GM18505 (cell line): ENCODE measurements around the gene TMEM163.

Experiments
- ATAC-seq: cut with Tn5 transposase; IDR thresholded peaks from one replicate; pipeline ENCODE4 v1.9.1; 2021; ENCODE audit not compliant: unreplicated experiment
- POLR2A ChIP-seq: IDR thresholded peaks from 4 replicates; pipeline ENCODE4 v1.6.1; 2011; ENCODE audit warnings: borderline replicate concordance; ENCODE audit not compliant: insufficient read depth, insufficient read length; ENCODE audit errors: extremely low read depth

TMEM163 gene

DNA sequence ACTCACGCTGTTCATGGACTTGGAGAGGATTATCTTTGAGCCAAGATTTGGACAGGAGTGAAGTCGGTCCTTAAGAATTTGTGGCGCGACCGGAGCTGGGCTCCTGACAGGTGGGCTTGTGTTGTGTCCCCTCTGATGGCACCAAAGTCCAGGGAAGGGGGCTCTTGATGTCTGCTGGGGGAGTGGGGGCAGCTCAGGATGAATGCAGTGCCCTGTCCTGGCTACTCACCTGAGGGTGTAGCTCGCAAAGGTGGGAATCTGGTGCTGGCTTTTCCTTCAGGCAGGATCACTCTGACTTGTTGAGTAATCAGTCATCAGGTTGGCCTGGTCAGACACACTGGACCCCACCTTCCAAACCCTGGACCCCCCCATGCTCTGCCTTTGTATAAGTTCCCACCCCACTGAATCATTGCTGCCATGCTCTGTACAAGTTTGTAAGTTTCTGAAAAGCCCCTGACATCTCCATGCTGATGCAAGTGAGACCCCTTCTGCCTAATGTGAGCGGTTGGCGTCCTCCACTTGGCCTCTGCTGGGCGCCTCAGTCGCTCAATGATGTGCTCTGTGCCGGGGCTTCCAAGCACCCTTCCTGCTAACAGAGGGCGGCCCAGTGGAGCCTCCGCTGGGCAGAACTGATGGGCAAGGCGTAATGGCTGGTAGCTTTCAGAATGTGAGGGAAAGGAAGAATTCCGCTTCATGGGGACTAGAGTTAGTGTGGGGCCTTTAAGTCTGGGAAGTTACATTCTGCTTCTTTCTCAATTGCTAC is 268.9 kb downstream of the TMEM163 start:
- no peak for TF ChIP-seq POLR2A
- no peak for ATAC-seq

- no peak for ATAC-seq
- no peak for TF ChIP-seq POLR2A
Measured at GRCh38 chr2:134449157-134449556, 269.6 kb downstream of the TMEM163 start.

DNA sequence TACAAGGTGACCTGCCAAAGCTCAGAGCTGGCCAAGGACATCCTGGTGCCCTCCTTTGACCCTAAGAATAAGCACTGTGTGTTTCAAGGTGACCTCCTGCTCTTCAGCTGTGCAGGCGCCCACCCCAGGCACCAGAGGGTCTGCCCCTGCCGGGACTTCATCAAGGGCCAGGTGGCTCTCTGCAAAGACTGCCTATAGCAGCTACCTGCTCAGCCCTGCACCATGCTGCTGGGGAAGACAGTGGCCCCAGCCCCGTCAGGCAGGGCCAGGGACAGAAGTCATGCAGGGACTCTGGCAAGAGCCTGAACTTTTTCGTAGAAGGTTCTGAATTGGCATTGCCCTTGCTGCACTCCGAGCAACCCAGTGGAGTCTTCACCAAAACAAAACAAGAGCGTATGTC is 270.1 kb downstream of the TMEM163 start:
- no peak for TF ChIP-seq POLR2A

DNA sequence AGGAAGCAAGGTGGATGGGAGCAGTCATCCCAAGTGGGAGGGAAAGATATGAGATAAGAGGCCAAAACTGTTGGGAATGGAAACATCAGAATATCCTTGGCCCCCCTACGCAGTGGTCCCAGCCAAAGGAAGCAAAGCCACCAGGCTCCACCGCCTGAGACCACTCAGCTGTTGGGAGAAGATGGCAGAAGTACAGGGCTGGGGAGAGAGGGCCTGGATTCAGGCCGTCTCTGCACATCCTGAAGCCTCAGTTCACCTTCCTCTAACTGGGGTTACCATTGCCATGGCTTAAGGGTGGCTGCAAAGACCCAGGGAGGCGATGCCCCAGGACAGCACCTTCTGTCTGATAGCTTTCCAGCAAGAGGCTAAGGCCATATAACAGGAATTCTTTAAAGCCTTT is 271.1 kb downstream of the TMEM163 start:
- no peak for ATAC-seq
- no peak for TF ChIP-seq POLR2A

More for the DNA sequence above, 270.1 kb downstream of the TMEM163 start:
- no peak for ATAC-seq

DNA sequence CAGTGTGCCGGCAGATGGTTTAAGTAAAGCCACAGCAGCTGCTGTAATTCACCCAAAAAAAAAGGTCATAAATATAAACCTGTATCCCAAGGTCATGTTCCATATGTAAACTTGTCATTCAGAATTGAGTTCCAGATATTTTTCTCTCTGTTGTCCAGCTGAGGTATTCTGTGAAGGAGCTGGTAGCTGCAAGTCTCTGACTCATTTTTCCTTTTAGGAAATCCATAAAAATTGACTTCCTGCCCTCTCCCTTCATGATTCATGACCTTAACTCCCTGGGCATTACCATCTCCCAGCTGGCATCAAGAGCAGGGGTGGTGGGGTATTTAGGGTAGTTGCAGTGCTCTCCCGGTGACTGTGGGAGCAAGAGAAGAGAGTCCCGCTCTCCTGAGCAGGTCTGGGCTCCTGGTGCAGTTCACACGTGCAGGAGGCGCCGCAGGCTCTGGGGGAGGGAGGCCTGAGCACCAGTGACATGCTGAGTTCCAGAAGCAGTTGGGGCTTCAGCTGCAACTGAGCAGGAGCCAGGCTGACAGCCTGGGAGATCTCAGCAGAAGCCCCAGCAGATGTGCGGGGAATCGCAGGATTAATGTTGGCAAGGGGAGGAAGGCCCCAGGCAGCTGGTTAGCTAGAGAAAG is 272.3 kb downstream of the TMEM163 start:
- no peak for TF ChIP-seq POLR2A
- no peak for ATAC-seq

DNA sequence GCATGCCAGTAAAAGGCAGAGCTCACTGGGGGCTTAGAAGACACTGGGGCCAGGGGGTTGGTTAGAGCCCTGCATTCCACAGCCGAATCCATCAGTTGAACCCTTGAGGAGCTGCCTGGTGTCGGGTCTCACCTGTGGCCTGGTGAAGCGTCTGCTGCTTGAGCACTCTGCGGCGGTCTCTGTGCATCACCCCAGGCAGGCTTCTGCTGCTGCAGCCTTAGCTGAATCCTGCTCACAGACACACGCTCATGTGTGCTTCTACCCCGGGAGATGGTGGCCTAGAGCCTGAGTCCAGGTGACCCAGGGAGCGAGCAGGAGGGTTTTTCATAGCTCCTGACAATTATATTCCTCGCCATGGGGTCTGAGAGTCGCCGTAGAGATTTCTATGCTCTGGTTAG is 272.8 kb downstream of the TMEM163 start:
- ATAC-seq: no peak
- no peak for TF ChIP-seq POLR2A

DNA sequence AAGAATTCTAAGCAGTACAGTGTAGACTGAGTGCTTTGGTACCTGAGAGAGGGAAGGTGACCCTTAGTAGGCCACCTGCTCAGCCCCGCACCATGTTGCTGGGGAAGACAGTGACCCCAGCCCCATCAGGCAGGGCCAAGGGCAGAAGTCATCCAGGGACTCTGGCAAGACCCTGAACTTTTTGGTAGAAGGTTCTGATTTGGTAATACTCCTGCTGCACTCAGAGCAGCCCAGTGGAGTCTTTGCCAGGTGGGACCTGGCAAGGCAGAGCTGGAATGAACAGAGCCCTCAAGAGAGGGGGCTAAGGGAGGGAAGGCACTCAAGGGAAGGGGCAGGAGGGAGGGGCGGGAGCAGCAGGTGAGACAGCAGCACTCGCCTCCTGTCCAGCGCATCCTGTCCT is 273.7 kb downstream of the TMEM163 start:
- no peak for TF ChIP-seq POLR2A
- no peak for ATAC-seq

GRCh38 chr2:134443814-134444480 is 274.9 kb downstream of the TMEM163 start:
- no peak for ATAC-seq

GRCh38 chr2:134441153-134441863 is 277.5 kb downstream of the TMEM163 start:
- ATAC-seq: no peak

More at GRCh38 chr2:134443814-134444480, 274.9 kb downstream of the TMEM163 start:
- no peak for TF ChIP-seq POLR2A

GRCh38 chr2:134440336-134440909 is 278.4 kb downstream of the TMEM163 start:
- no peak for TF ChIP-seq POLR2A
- no peak for ATAC-seq

More at GRCh38 chr2:134441153-134441863, 277.5 kb downstream of the TMEM163 start:
- TF ChIP-seq POLR2A: no peak

GRCh38 chr2:134438371-134438770 is 280.4 kb downstream of the TMEM163 start:
- no peak for TF ChIP-seq POLR2A
- no peak for ATAC-seq

DNA sequence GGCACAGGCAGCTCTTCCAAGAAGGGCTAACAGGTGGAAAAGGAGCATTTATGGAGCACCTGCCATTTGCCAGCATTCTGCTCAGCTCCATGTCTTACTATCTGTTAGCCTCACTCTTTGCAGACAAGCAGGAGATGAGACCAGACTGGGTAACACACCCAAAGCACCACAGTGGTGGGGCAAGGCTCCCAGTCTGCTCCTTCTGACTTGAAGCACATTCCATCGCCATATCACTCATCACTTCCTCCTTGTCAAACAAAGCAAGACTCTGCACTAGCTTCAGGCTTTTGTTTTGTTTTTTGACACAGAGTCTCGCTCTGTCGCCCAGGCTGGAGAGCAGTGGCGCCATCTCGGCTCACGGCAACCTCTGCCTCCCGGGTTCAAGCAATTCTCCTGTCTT is 282.1 kb downstream of the TMEM163 start:
- no peak for ATAC-seq

GRCh38 chr2:134435936-134436335 is 282.9 kb downstream of the TMEM163 start:
- ATAC-seq: no peak
- no peak for TF ChIP-seq POLR2A

More for the DNA sequence above, 282.1 kb downstream of the TMEM163 start:
- TF ChIP-seq POLR2A: no peak
